Measurements from ENCODE around the gene KRT23. TPM values are rescaled to one million over a fixed set of nuclear protein-coding genes. Genes with fewer than 3 reads are reported as not detected.

KRT23 gene
- polyA plus RNA-seq, 1 donor from 2014 or later, result 0.37 TPM

DNA sequence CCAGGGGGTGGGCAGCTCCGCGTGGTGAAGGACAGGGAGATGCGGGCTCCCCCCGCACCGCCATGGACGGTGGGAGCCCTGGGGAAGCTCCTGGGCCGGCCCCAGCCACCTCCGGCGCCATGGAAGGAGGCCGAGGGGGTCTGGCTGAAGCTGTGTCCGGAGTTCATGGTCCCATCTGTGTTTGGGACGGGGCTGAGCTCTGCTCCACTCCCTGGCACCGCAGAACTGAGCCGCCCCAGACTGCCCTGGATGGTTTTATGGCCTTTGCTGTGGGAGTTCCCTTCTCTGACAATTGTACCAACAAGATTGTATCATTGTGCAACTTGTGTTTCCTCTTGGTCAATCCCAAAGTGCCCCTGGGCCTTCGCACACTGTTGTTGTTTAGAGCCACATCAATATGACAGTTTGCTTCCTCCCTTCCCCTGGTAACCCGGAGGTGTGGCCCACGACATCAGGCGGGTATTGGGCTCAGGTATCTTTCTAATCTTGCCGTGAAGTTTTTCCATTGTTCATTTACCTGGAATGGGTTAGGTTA, 942 bp downstream of the KRT23 start:
- no peak overlapping the region for H3K9ac ChIP-seq (ENCODE audit: low read length)
- no peak for TF ChIP-seq POLR2AphosphoS5 (IDR thresholded peaks at IDR 0.05)
- H3K9me2 ChIP-seq (ENCODE audit: insufficient read depth, low read length), result no peaks in the 10 kb centered on the region
- H3K27ac ChIP-seq (ENCODE audit: low read length), result no peak overlapping the region
- no peak overlapping the region for H3K4me3 ChIP-seq (ENCODE audit: low read length)
- no peaks in the 10 kb centered on the region for H4K20me1 ChIP-seq (ENCODE audit: insufficient read depth)
- H3K36me3 ChIP-seq (ENCODE audit: insufficient read depth, low read length), result no peaks in the 10 kb centered on the region
- no peak overlapping the region for H2AFZ ChIP-seq (ENCODE audit: low read depth, low read length)
- H3K27me3 ChIP-seq (ENCODE audit: insufficient read depth, low read depth, low read length), result no peaks in the 10 kb centered on the region
- no peaks in the 10 kb centered on the region for H3K79me2 ChIP-seq (replicated peaks; ENCODE audit: insufficient read depth, low read length)
- H3K4me2 ChIP-seq (ENCODE audit: low read length), result no peak overlapping the region
- no peaks in the 10 kb centered on the region for H3K9me3 ChIP-seq (ENCODE audit: low read length)
- no peaks in the 10 kb centered on the region for H3F3A ChIP-seq (ENCODE audit: insufficient read depth, low read length, poor library complexity, severe bottlenecking)

GRCh38 chr17:40935624-40936023, 1.8 kb downstream of the KRT23 start:
- H3K36me3 ChIP-seq (ENCODE audit: insufficient read depth, low read length), result no peaks in the 10 kb centered on the region
- no peak overlapping the region for H3K9ac ChIP-seq (ENCODE audit: low read length)
- H2AFZ ChIP-seq (ENCODE audit: low read depth, low read length), result no peak overlapping the region
- H3K9me2 ChIP-seq (ENCODE audit: insufficient read depth, low read length), result no peaks in the 10 kb centered on the region
- no peak for TF ChIP-seq EZH2 (IDR thresholded peaks at IDR 0.05; ENCODE audit: borderline replicate concordance, insufficient read depth, low read length, poor library complexity, severe bottlenecking)
- no peak for TF ChIP-seq EP300 (conservative IDR thresholded peaks at IDR 0.05; ENCODE audit: poor library complexity, severe bottlenecking)
- no peak for TF ChIP-seq RAD21 (conservative IDR thresholded peaks at IDR 0.05)
- no peak for TF ChIP-seq SMC3 (conservative IDR thresholded peaks at IDR 0.05; ENCODE audit: poor library complexity)
- TF ChIP-seq CTCF (IDR thresholded peaks at IDR 0.05; ENCODE audit: poor library complexity, severe bottlenecking), result no peak
- no peaks in the 10 kb centered on the region for H3K9me3 ChIP-seq (ENCODE audit: low read length)
- no peaks in the 10 kb centered on the region for H3K79me2 ChIP-seq (replicated peaks; ENCODE audit: insufficient read depth, low read length)
- H3K27me3 ChIP-seq (ENCODE audit: insufficient read depth, low read depth, low read length), result no peaks in the 10 kb centered on the region
- H4K20me1 ChIP-seq (ENCODE audit: insufficient read depth), result no peaks in the 10 kb centered on the region
- H3K4me3 ChIP-seq (ENCODE audit: low read length), result no peak overlapping the region
- no peaks in the 10 kb centered on the region for H3F3A ChIP-seq (ENCODE audit: insufficient read depth, low read length, poor library complexity, severe bottlenecking)
- H3K27ac ChIP-seq (ENCODE audit: low read length), result no peak overlapping the region
- no peak overlapping the region for H3K4me2 ChIP-seq (ENCODE audit: low read length)

DNA sequence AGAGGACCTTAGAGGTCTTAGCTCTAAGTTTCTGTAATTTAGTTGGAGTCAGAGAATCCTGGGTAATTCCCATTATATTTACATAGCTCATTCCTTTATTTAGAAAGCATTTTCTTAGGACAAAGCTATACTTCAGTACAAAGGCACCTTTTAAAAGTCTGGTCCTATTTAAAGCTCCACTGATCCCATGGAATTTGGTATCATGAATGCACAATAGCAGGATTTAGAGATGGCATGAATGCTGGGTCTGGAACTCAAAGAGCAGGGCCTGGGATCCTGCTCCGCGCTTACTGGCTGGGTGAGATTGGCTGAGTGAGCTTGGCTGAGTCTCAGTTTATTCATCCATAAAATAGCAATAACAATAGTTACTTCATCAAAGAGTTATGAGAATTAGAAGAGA, 4.8 kb downstream of the KRT23 start:
- Histone ChIP-seq H3K27ac (ENCODE audit: low read length) (no peak overlapping the region), H3K9ac (ENCODE audit: low read length) (no peak overlapping the region), H3K4me3 (ENCODE audit: low read length) (no peak overlapping the region), H3F3A (ENCODE audit: insufficient read depth, low read length, poor library complexity, severe bottlenecking) (no peaks in the 10 kb centered on the region), H3K27me3 (ENCODE audit: insufficient read depth, low read depth, low read length) (no peaks in the 10 kb centered on the region), H3K9me3 (ENCODE audit: low read length) (no peaks in the 10 kb centered on the region), H3K79me2 (replicated peaks; ENCODE audit: insufficient read depth, low read length) (no peaks in the 10 kb centered on the region), H3K9me2 (ENCODE audit: insufficient read depth, low read length) (no peaks in the 10 kb centered on the region), H2AFZ (ENCODE audit: low read depth, low read length) (no peak overlapping the region), H4K20me1 (ENCODE audit: insufficient read depth) (no peaks in the 10 kb centered on the region), H3K4me2 (ENCODE audit: low read length) (no peak overlapping the region), H3K36me3 (ENCODE audit: insufficient read depth, low read length) (no peaks in the 10 kb centered on the region)
- TF ChIP-seq EP300 (conservative IDR thresholded peaks at IDR 0.05; ENCODE audit: poor library complexity, severe bottlenecking) (no peak), POLR2AphosphoS5 (IDR thresholded peaks at IDR 0.05) (no peak), MXI1 (conservative IDR thresholded peaks at IDR 0.05; ENCODE audit: poor library complexity, severe bottlenecking) (no peak), CTCF (IDR thresholded peaks at IDR 0.05; ENCODE audit: poor library complexity, severe bottlenecking) (no peak), RAD21 (conservative IDR thresholded peaks at IDR 0.05) (no peak), REST (IDR thresholded peaks at IDR 0.05; ENCODE audit: borderline replicate concordance) (no peak), SMC3 (conservative IDR thresholded peaks at IDR 0.05; ENCODE audit: poor library complexity) (no peak)

Measured in neural cell (in vitro differentiated cells).